NCI-H2107 (cell line): ENCODE data around the gene ATF4.
"Not testable (repeated sequence)": the region's sequence is repeated elsewhere in the genome, so short reads cannot be mapped to it uniquely, and the experiment has no call there.

Experiments
- DNase-seq: peaks from one replicate; lab custom pipeline; 2025; lab: John Stamatoyannopoulos, UW

The ATF4 gene

GRCh38 chr22:39489094-39490068 is 31.0 kb upstream of the ATF4 start:
- no peak for DNase-seq

- no peak for DNase-seq
Observed at GRCh38 chr22:39490135-39490798, 30.1 kb upstream of the ATF4 start.

GRCh38 chr22:39490966-39491680 is 29.2 kb upstream of the ATF4 start:
- no peak for DNase-seq

- DNase-seq, result no peak
Observed at GRCh38 chr22:39491696-39492095, 28.7 kb upstream of the ATF4 start.

GRCh38 chr22:39492186-39492585 is 28.2 kb upstream of the ATF4 start:
- DNase-seq, result no peak

- no peak for DNase-seq
Observed at GRCh38 chr22:39493759-39494158, 26.6 kb upstream of the ATF4 start.

GRCh38 chr22:39494471-39495120 is 25.8 kb upstream of the ATF4 start:
- DNase-seq, result no peak

GRCh38 chr22:39496131-39496838 is 24.1 kb upstream of the ATF4 start:
- DNase-seq, result peak; percentile 42

- no peak for DNase-seq
Observed at GRCh38 chr22:39497429-39497828, 22.9 kb upstream of the ATF4 start.

- DNase-seq, result peak; percentile 72
Observed at GRCh38 chr22:39498368-39498767, 22.0 kb upstream of the ATF4 start.

GRCh38 chr22:39498802-39499201 is 21.6 kb upstream of the ATF4 start:
- DNase-seq, result no peak

- no peak for DNase-seq
Observed at GRCh38 chr22:39500101-39500500, 20.3 kb upstream of the ATF4 start.

- no peak for DNase-seq
Observed at GRCh38 chr22:39501644-39502108, 18.7 kb upstream of the ATF4 start.

GRCh38 chr22:39502109-39502788 is 18.1 kb upstream of the ATF4 start, which contains the start of gene MIEF1:
Gene MIEF1, plus strand, starts transcription at chr22:39502290. Its CDS starts 9,005 bp downstream, at chr22:39511295.
- peak; percentile 75 for DNase-seq

GRCh38 chr22:39502789-39503409 is 17.5 kb upstream of the ATF4 start:
- no peak for DNase-seq

- no peak for DNase-seq
Observed at GRCh38 chr22:39503630-39504029, 16.7 kb upstream of the ATF4 start.

GRCh38 chr22:39504071-39504470 is 16.3 kb upstream of the ATF4 start:
- DNase-seq, result no peak

GRCh38 chr22:39507021-39507420 is 13.3 kb upstream of the ATF4 start:
- DNase-seq, result not testable (repeated sequence)

- no peak for DNase-seq
Observed at GRCh38 chr22:39508393-39508792, 12.0 kb upstream of the ATF4 start.

GRCh38 chr22:39510529-39511149 is 9.7 kb upstream of the ATF4 start:
- DNase-seq, result no peak
